Measurements from ENCODE around the gene RGR.

GRCh38 chr10:84214046-84214572 lies 30.7 kb upstream of the RGR start:
- no peak for TF ChIP-seq GATA3 (IDR thresholded peaks at IDR 0.05; ENCODE audit: low read depth, low read length)
- no peak for TF ChIP-seq GATA2 (IDR thresholded peaks at IDR 0.05; ENCODE audit: low read depth, low read length)

All from SH-SY5Y (cell line).